ENCODE results near the gene NACA.

GRCh38 chr12:56749359-56749758 is 24.3 kb upstream of the NACA start:
- TF ChIP-seq CTCF (IDR thresholded peaks at IDR 0.05; ENCODE audit: insufficient read depth, low read length) (no peak), POLR2AphosphoS5 (IDR thresholded peaks at IDR 0.05; ENCODE audit: low read depth) (no peak), GABPA (IDR thresholded peaks at IDR 0.05; ENCODE audit: low read depth) (no peak)
- TF ChIP-seq, protein P1, sequence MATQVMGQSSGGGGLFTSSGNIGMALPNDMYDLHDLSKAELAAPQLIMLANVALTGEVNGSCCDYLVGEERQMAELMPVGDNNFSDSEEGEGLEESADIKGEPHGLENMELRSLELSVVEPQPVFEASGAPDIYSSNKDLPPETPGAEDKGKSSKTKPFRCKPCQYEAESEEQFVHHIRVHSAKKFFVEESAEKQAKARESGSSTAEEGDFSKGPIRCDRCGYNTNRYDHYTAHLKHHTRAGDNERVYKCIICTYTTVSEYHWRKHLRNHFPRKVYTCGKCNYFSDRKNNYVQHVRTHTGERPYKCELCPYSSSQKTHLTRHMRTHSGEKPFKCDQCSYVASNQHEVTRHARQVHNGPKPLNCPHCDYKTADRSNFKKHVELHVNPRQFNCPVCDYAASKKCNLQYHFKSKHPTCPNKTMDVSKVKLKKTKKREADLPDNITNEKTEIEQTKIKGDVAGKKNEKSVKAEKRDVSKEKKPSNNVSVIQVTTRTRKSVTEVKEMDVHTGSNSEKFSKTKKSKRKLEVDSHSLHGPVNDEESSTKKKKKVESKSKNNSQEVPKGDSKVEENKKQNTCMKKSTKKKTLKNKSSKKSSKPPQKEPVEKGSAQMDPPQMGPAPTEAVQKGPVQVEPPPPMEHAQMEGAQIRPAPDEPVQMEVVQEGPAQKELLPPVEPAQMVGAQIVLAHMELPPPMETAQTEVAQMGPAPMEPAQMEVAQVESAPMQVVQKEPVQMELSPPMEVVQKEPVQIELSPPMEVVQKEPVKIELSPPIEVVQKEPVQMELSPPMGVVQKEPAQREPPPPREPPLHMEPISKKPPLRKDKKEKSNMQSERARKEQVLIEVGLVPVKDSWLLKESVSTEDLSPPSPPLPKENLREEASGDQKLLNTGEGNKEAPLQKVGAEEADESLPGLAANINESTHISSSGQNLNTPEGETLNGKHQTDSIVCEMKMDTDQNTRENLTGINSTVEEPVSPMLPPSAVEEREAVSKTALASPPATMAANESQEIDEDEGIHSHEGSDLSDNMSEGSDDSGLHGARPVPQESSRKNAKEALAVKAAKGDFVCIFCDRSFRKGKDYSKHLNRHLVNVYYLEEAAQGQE (IDR thresholded peaks at IDR 0.05; ENCODE audit: insufficient replicate concordance, low read depth), result no peak
